Activated CD4-positive, CD25-positive, alpha-beta regulatory T cell treated with anti-CD3 and anti-CD28 coated beads, Interleukin-2, amount 50 U/mL, for 16 hours (primary cell): ENCODE results near the gene NFATC1.
"Not testable (repeated sequence)": the region's sequence is repeated elsewhere in the genome, so short reads cannot be mapped to it uniquely, and the experiment has no call there.

Source experiments
- DNase-seq: peaks from one replicate; pipeline ENCODE4 v3.0.0-alpha.2; 2020; ENCODE audit warnings: low read depth, low spot score

The NFATC1 gene

GRCh38 chr18:79476031-79476917, 80.5 kb downstream of the NFATC1 start:
- DNase-seq = no peak

- DNase-seq = no peak
Measured at GRCh38 chr18:79476918-79477571, 81.3 kb downstream of the NFATC1 start.

DNA sequence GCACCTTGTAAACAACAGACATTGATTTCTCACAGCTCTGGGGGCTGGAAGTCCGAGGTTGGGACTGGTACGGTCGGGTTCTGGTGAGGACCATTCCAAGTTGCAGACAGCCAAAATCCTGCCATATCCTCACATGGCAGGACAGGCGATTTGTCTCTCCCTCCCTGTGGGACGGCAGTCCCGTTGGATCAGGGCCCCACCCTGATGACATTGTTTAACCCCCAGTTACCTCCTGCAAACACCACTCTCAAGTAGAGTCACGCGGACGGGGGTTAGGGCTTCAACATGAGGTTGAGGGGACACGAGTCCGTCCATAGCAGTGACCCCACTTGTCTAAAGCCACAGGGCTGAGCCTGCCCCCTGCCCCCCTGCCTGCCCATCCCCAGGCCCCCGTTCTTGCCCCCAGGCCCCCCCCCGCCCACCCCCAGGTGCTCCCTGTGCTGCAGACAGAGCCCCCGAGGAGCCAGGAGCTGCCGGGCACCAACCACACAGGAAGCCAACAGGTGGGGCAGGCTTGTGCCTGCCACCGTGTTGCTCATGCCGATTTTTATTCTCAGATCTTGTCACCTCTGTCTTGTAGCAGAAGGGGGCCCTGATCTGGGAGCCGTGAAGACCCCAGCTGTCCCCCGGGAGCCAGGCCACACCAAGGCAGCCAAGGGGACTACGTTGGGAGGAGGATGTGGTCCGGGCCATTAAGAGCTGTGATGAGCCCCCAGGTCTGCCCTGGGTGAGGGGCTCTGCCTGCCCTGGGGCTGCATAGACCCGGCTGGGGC, 82.2 kb downstream of the NFATC1 start:
- DNase-seq = no peak

- no peak for DNase-seq
Measured at GRCh38 chr18:79478484-79479115, 82.9 kb downstream of the NFATC1 start.

DNA sequence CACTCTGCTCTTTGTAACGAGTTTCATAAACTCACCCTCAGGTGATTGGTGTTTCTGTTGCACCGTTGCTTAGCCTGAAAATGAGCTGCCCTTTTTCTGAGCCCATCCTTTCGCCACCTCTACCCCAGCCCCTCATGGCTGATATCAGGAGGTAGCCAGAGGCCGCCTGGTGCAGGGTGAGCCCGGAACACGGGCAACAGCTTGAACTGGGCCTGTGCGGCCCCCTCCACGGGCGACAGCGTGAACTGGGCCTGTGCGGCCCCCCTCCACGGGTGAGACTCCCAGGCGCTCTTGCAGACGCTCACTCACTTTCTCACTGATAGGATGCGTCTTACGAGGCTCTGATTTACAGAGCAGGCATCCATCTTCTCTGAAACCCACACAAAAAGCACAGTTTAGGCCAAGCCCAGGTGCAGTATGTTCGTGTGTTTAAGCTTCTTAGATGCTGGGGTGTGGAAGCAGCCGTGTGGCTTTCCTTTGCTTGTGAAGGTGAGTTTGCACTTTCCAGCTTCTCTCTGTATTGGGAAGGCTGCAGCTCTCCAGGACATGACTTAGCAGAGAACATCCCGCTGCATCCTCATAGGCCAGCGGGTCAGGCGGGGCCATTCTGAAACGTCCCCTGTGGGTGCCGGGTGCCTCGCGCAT, 83.5 kb downstream of the NFATC1 start:
- DNase-seq = no peak

- DNase-seq = no peak
Measured at GRCh38 chr18:79479761-79480161, 84.0 kb downstream of the NFATC1 start.

- no peak for DNase-seq
Measured at GRCh38 chr18:79480171-79481045, 84.7 kb downstream of the NFATC1 start.

GRCh38 chr18:79481046-79481790, 85.5 kb downstream of the NFATC1 start:
- DNase-seq = no peak

GRCh38 chr18:79483393-79483792, 87.7 kb downstream of the NFATC1 start:
- not testable (repeated sequence) for DNase-seq

DNA sequence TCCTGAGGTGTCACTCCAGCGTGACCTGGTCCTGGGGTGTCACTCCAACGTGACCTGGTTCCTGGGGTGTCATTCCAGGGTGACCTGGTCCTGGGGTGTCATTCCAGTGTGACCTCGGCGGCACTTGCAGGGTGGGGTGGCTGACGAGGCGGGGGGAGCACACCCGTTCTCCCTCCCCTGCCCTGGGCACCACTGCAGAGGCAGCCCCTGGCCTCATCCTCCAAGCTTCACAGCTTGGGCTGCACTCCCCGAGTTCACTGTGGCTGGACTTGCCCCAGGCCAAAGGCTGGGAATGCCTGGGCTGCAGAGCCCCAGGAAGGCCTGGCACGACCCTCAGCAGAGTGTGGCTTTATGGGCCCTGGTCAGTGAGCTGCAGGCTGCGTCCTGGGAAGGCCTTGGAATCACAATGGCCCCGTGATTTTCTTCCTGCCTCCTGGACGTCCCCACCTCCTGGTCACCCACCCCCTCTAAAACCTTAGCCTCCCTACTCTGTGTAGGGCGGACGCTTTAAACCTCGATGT, 88.3 kb downstream of the NFATC1 start:
- no peak for DNase-seq

- DNase-seq = no peak
Measured at GRCh38 chr18:79484661-79485621, 89.2 kb downstream of the NFATC1 start.

GRCh38 chr18:79485788-79486355, 90.1 kb downstream of the NFATC1 start:
- DNase-seq = no peak

- DNase-seq = no peak
Measured at GRCh38 chr18:79486356-79487182, 90.8 kb downstream of the NFATC1 start.

- no peak for DNase-seq
Measured at GRCh38 chr18:79487183-79487800, 91.6 kb downstream of the NFATC1 start.

DNA sequence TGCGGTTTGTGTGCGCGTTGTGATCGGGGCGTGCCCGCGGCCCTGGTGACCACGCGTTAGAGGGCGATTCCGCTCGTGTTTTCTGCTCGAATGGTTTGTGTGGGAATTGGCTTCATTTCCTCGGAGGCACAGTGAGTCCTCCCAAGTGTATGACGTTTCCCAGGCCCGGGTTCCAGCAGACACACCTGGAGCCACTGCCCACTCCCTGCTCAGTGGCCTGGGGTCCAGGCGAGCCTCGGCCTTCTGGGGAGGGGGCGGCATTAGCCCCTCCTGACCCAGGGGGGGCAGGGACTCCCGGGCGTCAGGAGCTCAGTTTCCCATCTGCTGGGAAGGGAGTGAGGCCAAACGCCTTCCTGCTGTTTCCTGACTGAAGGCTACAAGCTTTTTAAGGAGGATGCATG, 92.1 kb downstream of the NFATC1 start:
- DNase-seq = no peak

DNA sequence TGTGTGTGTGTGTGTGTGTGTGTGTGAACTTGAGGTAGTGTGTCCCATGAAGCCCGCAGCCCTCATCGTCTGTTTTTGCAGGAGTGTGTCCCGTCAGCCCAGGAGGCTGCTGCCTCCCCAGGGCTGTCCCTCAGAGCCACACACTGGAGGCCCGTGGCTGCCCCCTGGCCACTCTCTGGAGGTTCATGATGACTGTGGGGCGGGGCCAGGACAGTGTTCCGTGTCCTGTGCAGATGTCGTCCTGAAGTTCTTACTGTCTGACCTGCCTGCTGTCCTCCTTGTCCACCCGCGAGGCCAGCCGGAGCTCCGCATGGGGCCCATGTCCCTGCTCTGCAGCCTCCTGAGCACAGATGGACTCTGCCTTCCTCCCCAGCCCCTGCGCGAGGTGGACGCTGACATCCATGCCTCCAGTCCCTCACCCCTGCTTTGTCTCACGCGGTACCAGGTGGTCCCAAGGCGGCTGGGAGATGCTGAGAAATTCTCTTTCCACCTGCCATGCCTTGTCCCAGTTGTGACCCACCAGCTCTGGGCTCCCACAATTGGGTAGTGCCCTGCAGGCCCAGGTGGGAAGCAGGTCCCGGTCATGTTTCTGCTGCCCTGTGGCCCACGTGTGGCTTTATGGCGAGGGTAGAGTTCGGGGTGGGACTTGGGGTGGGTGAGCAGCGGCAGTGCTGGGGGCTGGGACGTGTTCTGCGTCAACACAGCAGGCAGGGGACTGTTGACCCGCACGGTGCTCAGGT, 92.8 kb downstream of the NFATC1 start:
- no peak for DNase-seq
